Measurements from ENCODE around the gene SLC22A23. TPM values are rescaled to one million over a fixed set of nuclear protein-coding genes. Genes with fewer than 3 reads are reported as not detected.

Gene SLC22A23
- total RNA-seq, 1 experiment from 2014 or later: 38.2 TPM

DNA sequence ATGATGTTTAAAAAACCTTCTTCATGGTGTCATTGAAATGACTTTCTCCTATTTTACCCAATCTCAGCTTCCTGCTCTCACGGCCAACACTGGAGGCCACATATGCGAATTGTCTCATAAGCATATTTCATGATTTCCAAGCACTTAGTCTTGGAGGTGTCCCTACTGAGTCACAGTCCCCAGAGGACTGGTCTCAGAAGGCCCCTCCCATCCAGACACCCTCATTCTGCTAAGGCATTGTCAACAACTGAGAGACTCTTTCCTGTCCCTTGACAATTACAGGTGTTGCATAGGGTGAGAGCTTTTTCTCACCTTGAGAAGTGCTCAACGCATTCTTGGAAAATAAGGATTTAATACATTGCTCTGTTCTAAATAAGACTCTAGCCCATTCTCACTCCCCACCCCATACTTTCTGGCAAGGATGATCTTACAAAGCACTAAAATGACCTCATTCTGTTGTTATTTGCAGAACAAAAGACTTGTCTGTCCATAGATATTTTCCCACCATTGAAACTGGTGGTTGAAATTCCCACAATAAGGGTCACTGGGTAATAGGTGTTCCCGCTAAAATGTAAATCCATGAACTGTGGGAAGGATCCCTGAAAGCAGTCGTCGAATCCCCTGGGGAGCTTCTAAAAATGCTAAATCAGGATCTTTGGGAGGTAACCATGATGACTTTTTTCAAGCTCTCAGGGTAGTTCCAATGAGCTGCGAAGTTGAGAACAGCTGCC is 32.3 kb upstream of the SLC22A23 start (continued):
- TF ChIP-seq, protein P1, sequence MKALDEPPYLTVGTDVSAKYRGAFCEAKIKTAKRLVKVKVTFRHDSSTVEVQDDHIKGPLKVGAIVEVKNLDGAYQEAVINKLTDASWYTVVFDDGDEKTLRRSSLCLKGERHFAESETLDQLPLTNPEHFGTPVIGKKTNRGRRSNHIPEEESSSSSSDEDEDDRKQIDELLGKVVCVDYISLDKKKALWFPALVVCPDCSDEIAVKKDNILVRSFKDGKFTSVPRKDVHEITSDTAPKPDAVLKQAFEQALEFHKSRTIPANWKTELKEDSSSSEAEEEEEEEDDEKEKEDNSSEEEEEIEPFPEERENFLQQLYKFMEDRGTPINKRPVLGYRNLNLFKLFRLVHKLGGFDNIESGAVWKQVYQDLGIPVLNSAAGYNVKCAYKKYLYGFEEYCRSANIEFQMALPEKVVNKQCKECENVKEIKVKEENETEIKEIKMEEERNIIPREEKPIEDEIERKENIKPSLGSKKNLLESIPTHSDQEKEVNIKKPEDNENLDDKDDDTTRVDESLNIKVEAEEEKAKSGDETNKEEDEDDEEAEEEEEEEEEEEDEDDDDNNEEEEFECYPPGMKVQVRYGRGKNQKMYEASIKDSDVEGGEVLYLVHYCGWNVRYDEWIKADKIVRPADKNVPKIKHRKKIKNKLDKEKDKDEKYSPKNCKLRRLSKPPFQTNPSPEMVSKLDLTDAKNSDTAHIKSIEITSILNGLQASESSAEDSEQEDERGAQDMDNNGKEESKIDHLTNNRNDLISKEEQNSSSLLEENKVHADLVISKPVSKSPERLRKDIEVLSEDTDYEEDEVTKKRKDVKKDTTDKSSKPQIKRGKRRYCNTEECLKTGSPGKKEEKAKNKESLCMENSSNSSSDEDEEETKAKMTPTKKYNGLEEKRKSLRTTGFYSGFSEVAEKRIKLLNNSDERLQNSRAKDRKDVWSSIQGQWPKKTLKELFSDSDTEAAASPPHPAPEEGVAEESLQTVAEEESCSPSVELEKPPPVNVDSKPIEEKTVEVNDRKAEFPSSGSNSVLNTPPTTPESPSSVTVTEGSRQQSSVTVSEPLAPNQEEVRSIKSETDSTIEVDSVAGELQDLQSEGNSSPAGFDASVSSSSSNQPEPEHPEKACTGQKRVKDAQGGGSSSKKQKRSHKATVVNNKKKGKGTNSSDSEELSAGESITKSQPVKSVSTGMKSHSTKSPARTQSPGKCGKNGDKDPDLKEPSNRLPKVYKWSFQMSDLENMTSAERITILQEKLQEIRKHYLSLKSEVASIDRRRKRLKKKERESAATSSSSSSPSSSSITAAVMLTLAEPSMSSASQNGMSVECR (CRISPR knock-in tag; IDR thresholded peaks at IDR 0.05; ENCODE audit: borderline replicate concordance): no peak
- no peak for TF ChIP-seq ZBTB21 (CRISPR knock-in tag; IDR thresholded peaks at IDR 0.05; ENCODE audit: borderline replicate concordance)
- TF ChIP-seq OVOL2 (CRISPR knock-in tag; IDR thresholded peaks at IDR 0.05; ENCODE audit: borderline replicate concordance): no peak
- TF ChIP-seq SMAD3 (CRISPR knock-in tag; IDR thresholded peaks at IDR 0.05; ENCODE audit: borderline replicate concordance): no peak
- TF ChIP-seq MXD4 (CRISPR knock-in tag; IDR thresholded peaks at IDR 0.05; ENCODE audit: borderline replicate concordance): no peak
- TF ChIP-seq, protein P2, sequence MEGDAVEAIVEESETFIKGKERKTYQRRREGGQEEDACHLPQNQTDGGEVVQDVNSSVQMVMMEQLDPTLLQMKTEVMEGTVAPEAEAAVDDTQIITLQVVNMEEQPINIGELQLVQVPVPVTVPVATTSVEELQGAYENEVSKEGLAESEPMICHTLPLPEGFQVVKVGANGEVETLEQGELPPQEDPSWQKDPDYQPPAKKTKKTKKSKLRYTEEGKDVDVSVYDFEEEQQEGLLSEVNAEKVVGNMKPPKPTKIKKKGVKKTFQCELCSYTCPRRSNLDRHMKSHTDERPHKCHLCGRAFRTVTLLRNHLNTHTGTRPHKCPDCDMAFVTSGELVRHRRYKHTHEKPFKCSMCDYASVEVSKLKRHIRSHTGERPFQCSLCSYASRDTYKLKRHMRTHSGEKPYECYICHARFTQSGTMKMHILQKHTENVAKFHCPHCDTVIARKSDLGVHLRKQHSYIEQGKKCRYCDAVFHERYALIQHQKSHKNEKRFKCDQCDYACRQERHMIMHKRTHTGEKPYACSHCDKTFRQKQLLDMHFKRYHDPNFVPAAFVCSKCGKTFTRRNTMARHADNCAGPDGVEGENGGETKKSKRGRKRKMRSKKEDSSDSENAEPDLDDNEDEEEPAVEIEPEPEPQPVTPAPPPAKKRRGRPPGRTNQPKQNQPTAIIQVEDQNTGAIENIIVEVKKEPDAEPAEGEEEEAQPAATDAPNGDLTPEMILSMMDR (IDR thresholded peaks at IDR 0.05): no peak
- TF ChIP-seq, protein P3, sequence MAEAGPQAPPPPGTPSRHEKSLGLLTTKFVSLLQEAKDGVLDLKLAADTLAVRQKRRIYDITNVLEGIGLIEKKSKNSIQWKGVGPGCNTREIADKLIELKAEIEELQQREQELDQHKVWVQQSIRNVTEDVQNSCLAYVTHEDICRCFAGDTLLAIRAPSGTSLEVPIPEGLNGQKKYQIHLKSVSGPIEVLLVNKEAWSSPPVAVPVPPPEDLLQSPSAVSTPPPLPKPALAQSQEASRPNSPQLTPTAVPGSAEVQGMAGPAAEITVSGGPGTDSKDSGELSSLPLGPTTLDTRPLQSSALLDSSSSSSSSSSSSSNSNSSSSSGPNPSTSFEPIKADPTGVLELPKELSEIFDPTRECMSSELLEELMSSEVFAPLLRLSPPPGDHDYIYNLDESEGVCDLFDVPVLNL (CRISPR knock-in tag; IDR thresholded peaks at IDR 0.05; ENCODE audit: borderline replicate concordance, low read depth): no peak
- no peak for TF ChIP-seq ZNF121 (CRISPR knock-in tag; IDR thresholded peaks at IDR 0.05)
- TF ChIP-seq FOXJ3 (CRISPR knock-in tag; IDR thresholded peaks at IDR 0.05; ENCODE audit: borderline replicate concordance): no peak
- TF ChIP-seq, protein P4, sequence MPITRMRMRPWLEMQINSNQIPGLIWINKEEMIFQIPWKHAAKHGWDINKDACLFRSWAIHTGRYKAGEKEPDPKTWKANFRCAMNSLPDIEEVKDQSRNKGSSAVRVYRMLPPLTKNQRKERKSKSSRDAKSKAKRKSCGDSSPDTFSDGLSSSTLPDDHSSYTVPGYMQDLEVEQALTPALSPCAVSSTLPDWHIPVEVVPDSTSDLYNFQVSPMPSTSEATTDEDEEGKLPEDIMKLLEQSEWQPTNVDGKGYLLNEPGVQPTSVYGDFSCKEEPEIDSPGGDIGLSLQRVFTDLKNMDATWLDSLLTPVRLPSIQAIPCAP (CRISPR knock-in tag; IDR thresholded peaks at IDR 0.05): no peak
- no peak for TF ChIP-seq NR3C1 (CRISPR knock-in tag; conservative IDR thresholded peaks at IDR 0.05; ENCODE audit: low read depth)
- TF ChIP-seq FOXK1 (CRISPR knock-in tag; IDR thresholded peaks at IDR 0.05): no peak
- TF ChIP-seq, protein P5, sequence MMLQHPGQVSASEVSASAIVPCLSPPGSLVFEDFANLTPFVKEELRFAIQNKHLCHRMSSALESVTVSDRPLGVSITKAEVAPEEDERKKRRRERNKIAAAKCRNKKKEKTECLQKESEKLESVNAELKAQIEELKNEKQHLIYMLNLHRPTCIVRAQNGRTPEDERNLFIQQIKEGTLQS (CRISPR knock-in tag; conservative IDR thresholded peaks at IDR 0.05): no peak
- TF ChIP-seq, protein P6, sequence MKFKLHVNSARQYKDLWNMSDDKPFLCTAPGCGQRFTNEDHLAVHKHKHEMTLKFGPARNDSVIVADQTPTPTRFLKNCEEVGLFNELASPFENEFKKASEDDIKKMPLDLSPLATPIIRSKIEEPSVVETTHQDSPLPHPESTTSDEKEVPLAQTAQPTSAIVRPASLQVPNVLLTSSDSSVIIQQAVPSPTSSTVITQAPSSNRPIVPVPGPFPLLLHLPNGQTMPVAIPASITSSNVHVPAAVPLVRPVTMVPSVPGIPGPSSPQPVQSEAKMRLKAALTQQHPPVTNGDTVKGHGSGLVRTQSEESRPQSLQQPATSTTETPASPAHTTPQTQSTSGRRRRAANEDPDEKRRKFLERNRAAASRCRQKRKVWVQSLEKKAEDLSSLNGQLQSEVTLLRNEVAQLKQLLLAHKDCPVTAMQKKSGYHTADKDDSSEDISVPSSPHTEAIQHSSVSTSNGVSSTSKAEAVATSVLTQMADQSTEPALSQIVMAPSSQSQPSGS (CRISPR knock-in tag; IDR thresholded peaks at IDR 0.05; ENCODE audit: borderline replicate concordance, low read depth): no peak

DNA sequence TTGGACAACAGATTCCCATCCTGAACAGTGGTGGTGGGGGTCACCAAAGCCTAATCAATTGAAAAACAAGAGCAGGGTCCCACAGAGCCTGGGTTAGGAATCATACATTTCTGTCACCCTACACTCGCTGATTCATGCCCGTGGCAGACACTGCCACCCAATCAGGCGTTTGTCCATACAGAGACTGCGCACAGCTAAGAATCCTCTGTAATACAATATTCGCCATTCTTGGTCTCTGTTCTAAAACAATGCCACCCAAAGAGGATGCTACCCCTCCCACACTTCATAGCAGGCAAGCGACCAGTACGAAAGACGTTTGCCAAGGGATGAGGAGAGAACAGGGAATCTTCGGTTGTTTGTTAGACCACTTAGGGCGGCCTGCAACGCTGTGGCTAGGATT is 28.1 kb upstream of the SLC22A23 start:
- H3K27ac Mint-ChIP-seq: no peak overlapping the region
- H3K9me3 Mint-ChIP-seq: peaks cover 14% of the 10 kb centered on the region
- peaks cover 12% of the 10 kb centered on the region for H3K36me3 Mint-ChIP-seq
- no peak overlapping the region for H3K4me3 Mint-ChIP-seq
- ChIA-PET POLR2A (no interaction called here), CTCF (interaction anchor here (1.0 kb wide), 1 partner anchor 27 kb away, joined by 3 read pairs; no protein-coding TSS in a partner anchor)
- no peak for DNase-seq (ENCODE audit: low spot score)
- H3K4me1 Mint-ChIP-seq: peaks cover 22% of the 10 kb centered on the region
- peaks cover 13% of the 10 kb centered on the region for H3K27me3 Mint-ChIP-seq (ENCODE audit: low read depth)
- no peak for ATAC-seq
- TF ChIP-seq, protein P7, sequence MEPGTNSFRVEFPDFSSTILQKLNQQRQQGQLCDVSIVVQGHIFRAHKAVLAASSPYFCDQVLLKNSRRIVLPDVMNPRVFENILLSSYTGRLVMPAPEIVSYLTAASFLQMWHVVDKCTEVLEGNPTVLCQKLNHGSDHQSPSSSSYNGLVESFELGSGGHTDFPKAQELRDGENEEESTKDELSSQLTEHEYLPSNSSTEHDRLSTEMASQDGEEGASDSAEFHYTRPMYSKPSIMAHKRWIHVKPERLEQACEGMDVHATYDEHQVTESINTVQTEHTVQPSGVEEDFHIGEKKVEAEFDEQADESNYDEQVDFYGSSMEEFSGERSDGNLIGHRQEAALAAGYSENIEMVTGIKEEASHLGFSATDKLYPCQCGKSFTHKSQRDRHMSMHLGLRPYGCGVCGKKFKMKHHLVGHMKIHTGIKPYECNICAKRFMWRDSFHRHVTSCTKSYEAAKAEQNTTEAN (CRISPR knock-in tag; IDR thresholded peaks at IDR 0.05): no peak
- TF ChIP-seq FOXP1 (CRISPR knock-in tag; IDR thresholded peaks at IDR 0.05; ENCODE audit: borderline replicate concordance) (no peak), ATF1 (CRISPR knock-in tag; IDR thresholded peaks at IDR 0.05) (no peak), MYBL2 (CRISPR knock-in tag; IDR thresholded peaks at IDR 0.05) (no peak), ZNF423 (CRISPR knock-in tag; IDR thresholded peaks at IDR 0.05) (no peak)
- TF ChIP-seq, protein P8, sequence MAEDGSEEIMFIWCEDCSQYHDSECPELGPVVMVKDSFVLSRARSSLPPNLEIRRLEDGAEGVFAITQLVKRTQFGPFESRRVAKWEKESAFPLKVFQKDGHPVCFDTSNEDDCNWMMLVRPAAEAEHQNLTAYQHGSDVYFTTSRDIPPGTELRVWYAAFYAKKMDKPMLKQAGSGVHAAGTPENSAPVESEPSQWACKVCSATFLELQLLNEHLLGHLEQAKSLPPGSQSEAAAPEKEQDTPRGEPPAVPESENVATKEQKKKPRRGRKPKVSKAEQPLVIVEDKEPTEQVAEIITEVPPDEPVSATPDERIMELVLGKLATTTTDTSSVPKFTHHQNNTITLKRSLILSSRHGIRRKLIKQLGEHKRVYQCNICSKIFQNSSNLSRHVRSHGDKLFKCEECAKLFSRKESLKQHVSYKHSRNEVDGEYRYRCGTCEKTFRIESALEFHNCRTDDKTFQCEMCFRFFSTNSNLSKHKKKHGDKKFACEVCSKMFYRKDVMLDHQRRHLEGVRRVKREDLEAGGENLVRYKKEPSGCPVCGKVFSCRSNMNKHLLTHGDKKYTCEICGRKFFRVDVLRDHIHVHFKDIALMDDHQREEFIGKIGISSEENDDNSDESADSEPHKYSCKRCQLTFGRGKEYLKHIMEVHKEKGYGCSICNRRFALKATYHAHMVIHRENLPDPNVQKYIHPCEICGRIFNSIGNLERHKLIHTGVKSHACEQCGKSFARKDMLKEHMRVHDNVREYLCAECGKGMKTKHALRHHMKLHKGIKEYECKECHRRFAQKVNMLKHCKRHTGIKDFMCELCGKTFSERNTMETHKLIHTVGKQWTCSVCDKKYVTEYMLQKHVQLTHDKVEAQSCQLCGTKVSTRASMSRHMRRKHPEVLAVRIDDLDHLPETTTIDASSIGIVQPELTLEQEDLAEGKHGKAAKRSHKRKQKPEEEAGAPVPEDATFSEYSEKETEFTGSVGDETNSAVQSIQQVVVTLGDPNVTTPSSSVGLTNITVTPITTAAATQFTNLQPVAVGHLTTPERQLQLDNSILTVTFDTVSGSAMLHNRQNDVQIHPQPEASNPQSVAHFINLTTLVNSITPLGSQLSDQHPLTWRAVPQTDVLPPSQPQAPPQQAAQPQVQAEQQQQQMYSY (CRISPR knock-in tag; IDR thresholded peaks at IDR 0.05): no peak
